CD14-positive monocyte (primary cell): Measurements from ENCODE around the gene TRAPPC6A. TPM values are rescaled to one million over a fixed set of nuclear protein-coding genes. Genes with fewer than 3 reads are reported as not detected.

Experiments
- DNase-seq, 3 donors: peaks; one replicate each; pipeline ENCODE4 v3.0.0-alpha.2; 2011 to 2022
- H2AFZ ChIP-seq: 2 replicates; pipeline ENCODE4 v1.6.0; 2012; ENCODE audit warnings: mild to moderate bottlenecking, low read depth, low read length, inconsistent platforms; ENCODE audit not compliant: insufficient read depth, poor library complexity, severe bottlenecking
- H3K27ac ChIP-seq, 2 donors: 1 replicate in 1 of 2; 2 replicates in 1 of 2; pipeline ENCODE4 v1.5.1; 2012 to 2013; ENCODE audit warnings: low read length in 2 of 2, control low read depth in 1 of 2, inconsistent platforms in 1 of 2, low read depth in 1 of 2, mild to moderate bottlenecking in 1 of 2
- H3K27me3 ChIP-seq, 2 donors: one replicate each; pipeline versions ENCODE4 v1.6.0 to v1.6.1; 2011 to 2013; ENCODE audit warnings: low read length in 2 of 2; ENCODE audit not compliant: control insufficient read depth in 2 of 2, insufficient read depth in 2 of 2
- H3K36me3 ChIP-seq, 2 donors: replicated peaks in 1 of 2; 1 replicate in 1 of 2; 2 replicates in 1 of 2; pipeline versions ENCODE4 v1.5.1 to v1.6.1; 2012 to 2013; ENCODE audit warnings: low read length in 2 of 2, control low read depth in 1 of 2, inconsistent platforms in 1 of 2, mild to moderate bottlenecking in 1 of 2; ENCODE audit not compliant: insufficient read depth in 2 of 2, control insufficient read depth in 1 of 2
- H3K4me1 ChIP-seq, 2 donors: 1 replicate in 1 of 2; 2 replicates in 1 of 2; pipeline versions ENCODE4 v1.5.1 to v1.6.1; 2012 to 2013; ENCODE audit warnings: low read length in 2 of 2, control low read depth in 1 of 2, inconsistent platforms in 1 of 2, mild to moderate bottlenecking in 1 of 2, moderate library complexity in 1 of 2; ENCODE audit not compliant: insufficient read depth in 2 of 2, control insufficient read depth in 1 of 2
- H3K4me2 ChIP-seq: replicated peaks from 2 replicates; pipeline ENCODE3; 2012; ENCODE audit warnings: low read length, moderate library complexity, mild to moderate bottlenecking; ENCODE audit not compliant: poor library complexity, severe bottlenecking; ENCODE audit errors: extremely low read depth
- H3K4me3 ChIP-seq, 3 experiments: fragments of 200-600 bp in 1 of 3; sonication (generic) in 1 of 3; replicated peaks in 1 of 3; 1 replicate in 2 of 3; 2 replicates in 1 of 3; pipeline ENCODE4 v1.5.1; 2011 to 2013; ENCODE audit warnings: low read length in 3 of 3, mild to moderate bottlenecking in 3 of 3, control low read depth in 2 of 3, low read depth in 2 of 3, inconsistent platforms in 1 of 3, moderate library complexity in 1 of 3
- H3K79me2 ChIP-seq: 2 replicates; pipeline ENCODE4 v1.6.0; 2012; ENCODE audit warnings: mild to moderate bottlenecking, control low read depth, inconsistent platforms, low read length, moderate library complexity; ENCODE audit not compliant: insufficient read depth
- H3K9ac ChIP-seq: 2 replicates; pipeline ENCODE4 v1.6.0; 2017; ENCODE audit warnings: low read length, mild to moderate bottlenecking; ENCODE audit not compliant: insufficient read depth, poor library complexity, severe bottlenecking
- H3K9me3 ChIP-seq, 2 donors: replicated peaks in 1 of 2; 1 replicate in 1 of 2; 2 replicates in 1 of 2; pipeline versions ENCODE4 v1.5.1 to v1.6.1; 2012 to 2013; ENCODE audit warnings: low read length in 2 of 2, control low read depth in 1 of 2; ENCODE audit not compliant: control insufficient read depth in 1 of 2, insufficient read depth in 1 of 2
- H4K20me1 ChIP-seq: 2 replicates; pipeline ENCODE4 v1.6.0; 2012; ENCODE audit warnings: mild to moderate bottlenecking, low read length, control low read depth, moderate library complexity; ENCODE audit not compliant: insufficient read depth
- H3K27ac Mint-ChIP-seq, 7 donors: one replicate each; pipeline ENCODE4 v1.8.0; 2020; ENCODE audit warnings: mild to moderate bottlenecking in 7 of 7, mixed read lengths in 7 of 7, moderate library complexity in 6 of 7, inconsistent platforms in 2 of 7
- H3K27me3 Mint-ChIP-seq, 3 donors: one replicate each; pipeline ENCODE4 v1.8.0; 2021 to 2022; ENCODE audit warnings: low read depth in 3 of 3, mild to moderate bottlenecking in 3 of 3, mixed read lengths in 3 of 3, moderate library complexity in 3 of 3, inconsistent platforms in 1 of 3
- H3K36me3 Mint-ChIP-seq, 2 donors: one replicate each; pipeline ENCODE4 v1.8.0; 2020; ENCODE audit warnings: mixed read lengths in 2 of 2, inconsistent platforms in 1 of 2, mild to moderate bottlenecking in 1 of 2
- H3K4me1 Mint-ChIP-seq: one replicate; pipeline ENCODE4 v1.8.0; 2020; ENCODE audit warnings: mild to moderate bottlenecking, mixed read lengths
- H3K4me3 Mint-ChIP-seq, 2 donors: one replicate each; pipeline ENCODE4 v1.8.0; 2020; ENCODE audit warnings: mild to moderate bottlenecking in 2 of 2, mixed read lengths in 2 of 2, moderate library complexity in 1 of 2
- H3K9me3 Mint-ChIP-seq, 7 donors: one replicate each; pipeline ENCODE4 v1.8.0; 2020 to 2022; ENCODE audit warnings: mixed read lengths in 7 of 7, mild to moderate bottlenecking in 6 of 7, moderate library complexity in 6 of 7, inconsistent platforms in 2 of 7
- WGBS: methylation state at CpG from one replicate; pipeline ENCODE4 v1.1.5; 2013; ENCODE audit warnings: missing lambda C conversion rate; ENCODE audit not compliant: insufficient coverage; 5-methylcytosine and 5-hydroxymethylcytosine counted together
- intact Hi-C, 2 donors: fragments of 100-400 bp; cut with micrococcal nuclease; formaldehyde crosslinking; loops; one replicate each; pipeline versions ENCODE4 v1.15.0 to v1.15.1; 2023
- polyA plus RNA-seq, 3 donors: library from polyadenylated mRNA; depleted of rRNA in 1 of 3; unstranded in 2 of 3; stranded (reverse) in 1 of 3; fragments of 300-500 nt in 2 of 3; fragments of >200 nt in 1 of 3; fragmentation: Illumina TruSeq in 2 of 3; gene quantifications; 1 replicate in 2 of 3; 2 replicates in 1 of 3; pipeline ENCODE4 v1.2.3, GENCODE V29; 2012 to 2021
- TF ChIP-seq, protein P1 (sequence below): fragments of 200-600 bp; IDR thresholded peaks from one replicate; pipeline ENCODE4 v1.8.0; 2022; ENCODE audit warnings: antibody characterized with exemption, mild to moderate bottlenecking

Gene TRAPPC6A
- polyA plus RNA-seq, 3 donors, result 49.7 to 82.7 (median 63.4) TPM

DNA sequence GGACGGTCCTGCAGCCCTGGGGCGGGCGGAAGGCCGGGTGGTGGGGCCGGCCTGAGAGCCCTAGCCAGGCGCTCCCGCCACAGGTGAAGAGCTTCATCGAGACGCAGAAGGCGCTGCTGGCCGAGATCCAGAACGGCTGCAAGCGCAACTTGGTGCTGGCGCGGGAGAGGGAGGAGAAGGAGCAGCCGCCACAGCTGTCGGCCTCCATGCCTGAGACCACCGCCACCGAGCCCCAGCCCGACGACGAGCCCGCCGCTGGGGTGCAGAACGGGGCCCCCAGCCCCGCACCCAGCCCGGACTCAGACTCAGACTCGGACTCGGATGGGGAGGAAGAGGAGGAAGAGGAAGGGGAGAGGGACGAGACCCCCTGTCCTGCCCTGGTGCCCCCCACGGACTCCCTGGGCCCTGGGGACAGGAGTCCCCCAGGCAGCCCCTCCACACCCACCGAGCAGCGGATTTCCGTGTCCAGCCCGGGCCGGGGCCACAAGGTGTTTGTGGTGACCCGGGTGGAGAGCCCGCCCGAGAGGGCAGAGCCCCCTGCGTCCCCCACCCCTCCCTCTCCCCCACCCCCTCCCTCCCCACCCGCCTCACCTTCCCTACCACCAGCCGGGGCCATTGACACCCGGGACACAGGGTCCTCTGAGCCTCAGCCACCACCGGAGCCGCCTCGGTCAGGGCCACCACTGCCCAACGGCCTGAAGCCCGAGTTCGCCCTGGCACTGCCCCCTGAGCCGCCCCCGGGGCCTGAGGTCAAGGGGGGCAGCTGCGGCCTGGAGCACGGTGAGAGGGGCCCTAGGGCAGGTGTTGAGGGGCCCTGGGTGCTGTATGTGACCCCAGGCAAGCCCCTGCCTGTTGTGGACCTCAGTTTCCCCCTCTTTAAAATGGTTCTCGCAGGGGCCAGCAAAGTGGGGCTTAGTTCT lies 32.5 kb downstream of the TRAPPC6A start:
- H3K4me3 Mint-ChIP-seq, result no peak overlapping the region
- no peaks in the 10 kb centered on the region for H3K4me1 Mint-ChIP-seq
- Histone ChIP-seq H3K79me2 (no peaks in the 10 kb centered on the region), H2AFZ (no peak overlapping the region), H3K27ac (no peak overlapping the region), H3K4me3 (no peak overlapping the region), H3K4me2 (no peak overlapping the region), H3K36me3 (peaks cover 39 to 43% of the 10 kb centered on the region in 2 donors), H3K9ac (no peak overlapping the region), H3K9me3 (no peaks in the 10 kb centered on the region), H3K4me1 (no peaks in the 10 kb centered on the region), H3K27me3 (no peaks in the 10 kb centered on the region), H4K20me1 (no peaks in the 10 kb centered on the region)
- TF ChIP-seq, protein P1, sequence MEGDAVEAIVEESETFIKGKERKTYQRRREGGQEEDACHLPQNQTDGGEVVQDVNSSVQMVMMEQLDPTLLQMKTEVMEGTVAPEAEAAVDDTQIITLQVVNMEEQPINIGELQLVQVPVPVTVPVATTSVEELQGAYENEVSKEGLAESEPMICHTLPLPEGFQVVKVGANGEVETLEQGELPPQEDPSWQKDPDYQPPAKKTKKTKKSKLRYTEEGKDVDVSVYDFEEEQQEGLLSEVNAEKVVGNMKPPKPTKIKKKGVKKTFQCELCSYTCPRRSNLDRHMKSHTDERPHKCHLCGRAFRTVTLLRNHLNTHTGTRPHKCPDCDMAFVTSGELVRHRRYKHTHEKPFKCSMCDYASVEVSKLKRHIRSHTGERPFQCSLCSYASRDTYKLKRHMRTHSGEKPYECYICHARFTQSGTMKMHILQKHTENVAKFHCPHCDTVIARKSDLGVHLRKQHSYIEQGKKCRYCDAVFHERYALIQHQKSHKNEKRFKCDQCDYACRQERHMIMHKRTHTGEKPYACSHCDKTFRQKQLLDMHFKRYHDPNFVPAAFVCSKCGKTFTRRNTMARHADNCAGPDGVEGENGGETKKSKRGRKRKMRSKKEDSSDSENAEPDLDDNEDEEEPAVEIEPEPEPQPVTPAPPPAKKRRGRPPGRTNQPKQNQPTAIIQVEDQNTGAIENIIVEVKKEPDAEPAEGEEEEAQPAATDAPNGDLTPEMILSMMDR, result no peak
- no peak overlapping the region for H3K27ac Mint-ChIP-seq
- no peaks in the 10 kb centered on the region for H3K9me3 Mint-ChIP-seq
- peaks cover 21 to 27% of the 10 kb centered on the region in 2 donors for H3K36me3 Mint-ChIP-seq
- DNase-seq, result no peak
- peaks cover 0 to 4% (median 2%) of the 10 kb centered on the region in 3 donors for H3K27me3 Mint-ChIP-seq
- intact Hi-C loops, result loop anchor here in 1 of 2 donors (10.0 kb wide), 1 partner anchor 199 kb away; the partner anchor contains the start of gene KLC3
- 97% methylated on average over 32 of the region's 54 CpGs for WGBS

DNA sequence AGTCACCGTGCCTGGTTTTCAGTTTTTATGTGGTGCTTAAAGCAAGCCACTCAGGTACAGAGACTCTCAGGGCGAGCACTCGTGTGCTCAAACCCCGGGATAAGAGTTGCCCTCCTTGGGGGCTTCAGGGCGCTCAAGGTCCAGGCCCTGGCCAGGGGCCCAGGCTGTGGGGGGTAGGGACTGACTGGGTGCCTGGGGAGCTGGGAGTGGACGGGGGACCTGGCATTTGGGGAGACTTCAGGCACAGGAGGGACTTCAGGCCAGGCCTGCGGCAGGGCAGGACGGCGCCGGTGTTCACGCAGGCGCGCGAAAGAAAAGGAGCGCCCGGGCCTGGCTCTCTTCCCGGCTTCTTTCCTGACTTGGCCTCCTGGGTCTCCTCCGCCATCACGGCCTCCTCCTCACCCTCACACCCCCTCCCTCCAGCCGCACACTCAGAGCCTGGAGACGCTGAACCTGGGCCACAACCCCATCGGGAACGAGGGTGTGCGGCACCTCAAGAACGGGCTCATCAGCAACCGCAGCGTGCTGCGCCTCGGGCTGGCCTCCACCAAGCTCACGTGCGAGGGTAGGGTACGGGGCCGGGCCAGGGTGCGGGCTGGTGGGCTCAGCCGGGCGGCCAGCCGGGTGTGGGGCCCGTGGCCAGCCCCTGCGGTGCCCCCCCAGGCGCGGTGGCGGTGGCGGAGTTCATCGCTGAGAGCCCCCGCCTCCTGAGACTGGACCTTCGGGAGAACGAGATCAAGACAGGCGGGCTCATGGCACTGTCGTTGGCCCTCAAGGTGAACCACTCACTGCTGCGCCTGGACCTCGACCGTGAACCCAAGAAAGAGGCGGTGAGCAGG lies 33.4 kb downstream of the TRAPPC6A start:
- Mint-ChIP-seq H3K27me3 (no peaks in the 10 kb centered on the region), H3K27ac (no peak overlapping the region), H3K9me3 (no peaks in the 10 kb centered on the region), H3K4me3 (no peak overlapping the region), H3K36me3 (peaks cover 21 to 29% of the 10 kb centered on the region in 2 donors), H3K4me1 (no peaks in the 10 kb centered on the region)
- no peaks in the 10 kb centered on the region for H4K20me1 ChIP-seq
- H3K4me3 ChIP-seq, result no peak overlapping the region
- no peaks in the 10 kb centered on the region for H3K27me3 ChIP-seq
- no peaks in the 10 kb centered on the region for H3K79me2 ChIP-seq
- 98% methylated on average over 46 of the region's 53 CpGs for WGBS
- H3K9me3 ChIP-seq, result no peaks in the 10 kb centered on the region
- H3K36me3 ChIP-seq, result peaks cover 40 to 45% of the 10 kb centered on the region in 2 donors
- H3K27ac ChIP-seq, result no peak overlapping the region
- H3K9ac ChIP-seq, result no peak overlapping the region
- no peak for DNase-seq
- no peaks in the 10 kb centered on the region for H3K4me1 ChIP-seq
- TF ChIP-seq, protein P1, result no peak
- intact Hi-C loops, result loop anchor here in 1 of 2 donors (10.0 kb wide), 1 partner anchor 200 kb away; the partner anchor contains the start of gene KLC3
- H2AFZ ChIP-seq, result no peak overlapping the region
- H3K4me2 ChIP-seq, result no peak overlapping the region
